Mesothelial cell of epicardium (in vitro differentiated cells): ENCODE measurements around the gene VGLL2. TPM values are rescaled to one million over a fixed set of nuclear protein-coding genes. Genes with fewer than 3 reads are reported as not detected.

Source experiments
- DNase-seq, 2 experiments: peaks; one replicate each; pipeline ENCODE4 v3.0.0; 2021; ENCODE audit warnings: low spot score in 2 of 2; ENCODE audit not compliant: unreplicated experiment in 2 of 2
- H3K27ac Mint-ChIP-seq: 2 replicates; pipeline ENCODE4 v1.8.0; 2021; ENCODE audit warnings: mixed read lengths
- H3K27me3 Mint-ChIP-seq: 2 replicates; pipeline ENCODE4 v1.8.0; 2021; ENCODE audit warnings: low read depth, mixed read lengths
- H3K36me3 Mint-ChIP-seq: 2 replicates; pipeline ENCODE4 v1.8.0; 2021; ENCODE audit warnings: mixed read lengths
- H3K4me1 Mint-ChIP-seq: 2 replicates; pipeline ENCODE4 v1.8.0; 2021; ENCODE audit warnings: mixed read lengths
- H3K4me3 Mint-ChIP-seq: 2 replicates; pipeline ENCODE4 v1.8.0; 2021; ENCODE audit warnings: mild to moderate bottlenecking, moderate library complexity, mixed read lengths
- H3K9me3 Mint-ChIP-seq: 2 replicates; pipeline ENCODE4 v1.8.0; 2021; ENCODE audit warnings: mixed read lengths
- CTCF ChIP-seq: fragments of 200-600 bp; sonication (generic); IDR thresholded peaks from one replicate; pipeline ENCODE4 v1.5.0; 2021; ENCODE audit warnings: antibody characterized with exemption; ENCODE audit not compliant: unreplicated experiment
- total RNA-seq: library from RNA; stranded (reverse); gene quantifications from 3 replicates; pipeline ENCODE4 v1.2.1, GENCODE V29; 2021

Gene VGLL2
- total RNA-seq, 1 donor from 2014 or later, result not detected

GRCh38 chr6:117309611-117310010 lies 44.3 kb downstream of the VGLL2 start:
- no peak for TF ChIP-seq CTCF
- H3K27me3 Mint-ChIP-seq, result no peaks in the 10 kb centered on the region
- H3K4me3 Mint-ChIP-seq, result no peak overlapping the region
- DNase-seq, result no peak
- no peaks in the 10 kb centered on the region for H3K9me3 Mint-ChIP-seq
- H3K4me1 Mint-ChIP-seq, result peaks cover 11% of the 10 kb centered on the region
- no peak overlapping the region for H3K27ac Mint-ChIP-seq
- H3K36me3 Mint-ChIP-seq, result no peaks in the 10 kb centered on the region

GRCh38 chr6:117311310-117311709 lies 46.0 kb downstream of the VGLL2 start:
- H3K9me3 Mint-ChIP-seq, result no peaks in the 10 kb centered on the region
- H3K36me3 Mint-ChIP-seq, result no peaks in the 10 kb centered on the region
- no peak for TF ChIP-seq CTCF
- no peak overlapping the region for H3K27ac Mint-ChIP-seq
- DNase-seq, result no peak
- H3K4me1 Mint-ChIP-seq, result peaks cover 6% of the 10 kb centered on the region
- no peaks in the 10 kb centered on the region for H3K27me3 Mint-ChIP-seq
- H3K4me3 Mint-ChIP-seq, result no peak overlapping the region

GRCh38 chr6:117311726-117312125 lies 46.4 kb downstream of the VGLL2 start:
- no peak overlapping the region for H3K27ac Mint-ChIP-seq
- no peak overlapping the region for H3K4me3 Mint-ChIP-seq
- DNase-seq, result no peak
- TF ChIP-seq CTCF, result no peak
- H3K4me1 Mint-ChIP-seq, result peaks cover 2% of the 10 kb centered on the region
- H3K9me3 Mint-ChIP-seq, result no peaks in the 10 kb centered on the region
- no peaks in the 10 kb centered on the region for H3K36me3 Mint-ChIP-seq
- no peaks in the 10 kb centered on the region for H3K27me3 Mint-ChIP-seq

GRCh38 chr6:117317261-117317660 lies 51.9 kb downstream of the VGLL2 start:
- H3K27ac Mint-ChIP-seq, result no peak overlapping the region
- H3K36me3 Mint-ChIP-seq, result no peaks in the 10 kb centered on the region
- peak; percentile 49 for TF ChIP-seq CTCF
- no peaks in the 10 kb centered on the region for H3K9me3 Mint-ChIP-seq
- no peaks in the 10 kb centered on the region for H3K4me1 Mint-ChIP-seq
- peaks cover 6% of the 10 kb centered on the region for H3K27me3 Mint-ChIP-seq
- no peak for DNase-seq
- H3K4me3 Mint-ChIP-seq, result no peak overlapping the region

Other genes starting within 250 kb of the VGLL2 start
- gene ROS1, start 160.4 kb downstream of the VGLL2 start, total RNA-seq, result not detected in 3 replicates
- 30.1 to 34.5 TPM (median 30.8 TPM) in 3 replicates for gene DCBLD1, start 217.1 kb downstream of the VGLL2 start, total RNA-seq